PFSK-1 (cell line): ENCODE results near the gene ZNF782.

Experiments used
- FOXP2 ChIP-seq: optimal IDR thresholded peaks from 2 replicates; pipeline ENCODE3; 2011; ENCODE audit warnings: borderline replicate concordance, control low read depth, inconsistent platforms; ENCODE audit not compliant: insufficient read depth; ENCODE audit errors: extremely low read length, extremely low read depth
- POLR2AphosphoS5 ChIP-seq: IDR thresholded peaks from 2 replicates; pipeline ENCODE4 v1.6.1; 2012; ENCODE audit warnings: low read depth, mild to moderate bottlenecking, control low read depth, low read length, moderate library complexity
- SIN3A ChIP-seq: IDR thresholded peaks from 2 replicates; pipeline ENCODE4 v1.6.1; 2012; ENCODE audit warnings: mild to moderate bottlenecking, low read length, moderate library complexity, borderline replicate concordance; ENCODE audit not compliant: insufficient read depth
- TAF1 ChIP-seq: IDR thresholded peaks from 2 replicates; pipeline ENCODE4 v1.6.1; 2012; ENCODE audit warnings: low read length, control low read depth, borderline replicate concordance; ENCODE audit not compliant: insufficient read depth
- TF ChIP-seq, protein P1 (sequence below), 2 experiments: IDR thresholded peaks; 2 replicates each; pipeline versions ENCODE4 v1.6.1 to v1.8.0; 2011 to 2012; ENCODE audit warnings: low read depth in 2 of 2, low read length in 2 of 2, control low read depth in 1 of 2, inconsistent platforms in 1 of 2, mild to moderate bottlenecking in 1 of 2, moderate library complexity in 1 of 2; ENCODE audit not compliant: insufficient read depth in 1 of 2

ZNF782 gene

DNA sequence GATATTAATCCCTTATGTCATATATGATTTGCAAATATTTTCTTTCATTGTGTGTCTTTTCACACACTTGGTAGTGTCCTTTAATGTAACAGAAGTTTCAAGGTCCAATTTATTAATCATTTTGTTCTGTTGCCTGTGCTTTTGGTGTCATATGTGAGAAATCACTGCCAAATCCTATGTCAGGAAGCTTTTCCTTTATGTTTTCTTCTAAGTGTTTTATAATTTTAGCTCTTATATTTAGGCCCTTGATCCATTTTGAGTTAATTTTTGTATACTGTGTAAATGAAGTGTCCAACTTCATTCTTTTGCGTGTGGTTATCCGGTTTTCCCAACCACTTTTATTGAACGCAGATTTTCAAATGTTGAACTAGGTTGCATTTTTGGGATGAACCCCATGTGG, 70.3 kb downstream of the ZNF782 start:
- TF ChIP-seq POLR2AphosphoS5 (no peak), SIN3A (no peak), TAF1 (no peak), FOXP2 (no peak)
- TF ChIP-seq, protein P1, sequence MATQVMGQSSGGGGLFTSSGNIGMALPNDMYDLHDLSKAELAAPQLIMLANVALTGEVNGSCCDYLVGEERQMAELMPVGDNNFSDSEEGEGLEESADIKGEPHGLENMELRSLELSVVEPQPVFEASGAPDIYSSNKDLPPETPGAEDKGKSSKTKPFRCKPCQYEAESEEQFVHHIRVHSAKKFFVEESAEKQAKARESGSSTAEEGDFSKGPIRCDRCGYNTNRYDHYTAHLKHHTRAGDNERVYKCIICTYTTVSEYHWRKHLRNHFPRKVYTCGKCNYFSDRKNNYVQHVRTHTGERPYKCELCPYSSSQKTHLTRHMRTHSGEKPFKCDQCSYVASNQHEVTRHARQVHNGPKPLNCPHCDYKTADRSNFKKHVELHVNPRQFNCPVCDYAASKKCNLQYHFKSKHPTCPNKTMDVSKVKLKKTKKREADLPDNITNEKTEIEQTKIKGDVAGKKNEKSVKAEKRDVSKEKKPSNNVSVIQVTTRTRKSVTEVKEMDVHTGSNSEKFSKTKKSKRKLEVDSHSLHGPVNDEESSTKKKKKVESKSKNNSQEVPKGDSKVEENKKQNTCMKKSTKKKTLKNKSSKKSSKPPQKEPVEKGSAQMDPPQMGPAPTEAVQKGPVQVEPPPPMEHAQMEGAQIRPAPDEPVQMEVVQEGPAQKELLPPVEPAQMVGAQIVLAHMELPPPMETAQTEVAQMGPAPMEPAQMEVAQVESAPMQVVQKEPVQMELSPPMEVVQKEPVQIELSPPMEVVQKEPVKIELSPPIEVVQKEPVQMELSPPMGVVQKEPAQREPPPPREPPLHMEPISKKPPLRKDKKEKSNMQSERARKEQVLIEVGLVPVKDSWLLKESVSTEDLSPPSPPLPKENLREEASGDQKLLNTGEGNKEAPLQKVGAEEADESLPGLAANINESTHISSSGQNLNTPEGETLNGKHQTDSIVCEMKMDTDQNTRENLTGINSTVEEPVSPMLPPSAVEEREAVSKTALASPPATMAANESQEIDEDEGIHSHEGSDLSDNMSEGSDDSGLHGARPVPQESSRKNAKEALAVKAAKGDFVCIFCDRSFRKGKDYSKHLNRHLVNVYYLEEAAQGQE (IDR thresholded peaks at IDR 0.05; ENCODE audit: insufficient read depth in 1 of 2, low read depth in 2 of 2, low read length in 2 of 2): no peak

DNA sequence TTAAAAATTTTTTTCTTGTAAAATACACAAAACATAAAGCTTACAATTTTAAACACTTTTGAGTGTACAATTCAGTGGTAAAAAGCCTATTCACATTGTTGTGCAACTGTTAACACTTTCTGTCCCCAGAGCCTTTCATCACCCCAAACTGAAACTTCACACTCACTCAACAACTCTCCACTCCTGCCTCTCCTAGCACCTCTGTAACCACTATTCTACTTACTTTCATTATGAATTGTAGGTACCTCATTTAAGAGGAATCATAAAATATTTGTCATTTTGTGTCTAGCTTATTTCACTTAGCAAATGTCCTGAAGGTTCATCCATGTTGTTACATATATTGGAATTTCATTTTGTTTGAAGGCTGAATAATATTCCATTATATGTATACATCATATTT, 72.1 kb downstream of the ZNF782 start:
- TF ChIP-seq TAF1 (no peak), POLR2AphosphoS5 (no peak), FOXP2 (no peak), SIN3A (no peak)
- TF ChIP-seq, protein P1 (IDR thresholded peaks at IDR 0.05; ENCODE audit: insufficient read depth in 1 of 2, low read depth in 2 of 2, low read length in 2 of 2): no peak

DNA sequence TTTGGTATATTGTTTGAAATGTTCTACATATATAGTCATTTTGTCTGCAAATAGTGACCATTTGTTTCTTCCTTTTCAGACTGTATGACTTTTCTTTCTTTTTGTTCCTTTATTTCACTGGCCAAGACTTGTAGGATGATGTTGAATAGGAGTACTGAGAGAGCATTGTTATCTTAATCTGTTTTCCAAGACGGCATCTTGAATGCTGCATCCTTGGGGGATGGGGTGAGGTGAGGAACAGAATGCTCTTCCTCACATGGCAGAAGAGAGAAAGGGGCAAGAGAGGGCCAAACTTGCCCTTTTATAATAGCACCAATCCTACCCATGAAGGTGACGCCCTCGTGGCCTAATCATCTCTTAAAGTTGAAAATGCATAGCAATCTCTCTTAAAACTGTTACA, 72.8 kb downstream of the ZNF782 start:
- TF ChIP-seq TAF1 (no peak), FOXP2 (no peak), SIN3A (no peak), POLR2AphosphoS5 (no peak)
- TF ChIP-seq, protein P1 (IDR thresholded peaks at IDR 0.05; ENCODE audit: insufficient read depth in 1 of 2, low read depth in 2 of 2, low read length in 2 of 2): no peak

DNA sequence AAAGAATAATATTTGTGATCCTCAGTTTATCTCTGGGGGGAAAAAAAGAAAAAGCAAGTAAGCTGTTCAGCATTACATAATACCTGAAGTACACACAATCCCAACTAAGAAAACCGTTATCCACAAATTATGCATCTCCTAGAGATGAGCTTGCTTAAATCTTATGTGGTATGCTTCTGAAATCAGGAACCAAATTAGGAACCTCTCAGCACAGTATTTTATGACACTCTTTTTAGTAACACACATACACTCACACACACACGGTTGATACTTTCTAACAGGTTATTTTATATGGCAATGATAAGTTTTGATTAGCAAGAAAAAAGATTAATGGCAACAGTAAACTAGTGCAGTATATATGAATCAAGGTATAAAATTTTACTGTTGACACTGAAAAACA, 75.2 kb downstream of the ZNF782 start:
- TF ChIP-seq, protein P1 (IDR thresholded peaks at IDR 0.05; ENCODE audit: insufficient read depth in 1 of 2, low read depth in 2 of 2, low read length in 2 of 2): no peak
- TF ChIP-seq FOXP2 (no peak), SIN3A (no peak), TAF1 (no peak), POLR2AphosphoS5 (no peak)

DNA sequence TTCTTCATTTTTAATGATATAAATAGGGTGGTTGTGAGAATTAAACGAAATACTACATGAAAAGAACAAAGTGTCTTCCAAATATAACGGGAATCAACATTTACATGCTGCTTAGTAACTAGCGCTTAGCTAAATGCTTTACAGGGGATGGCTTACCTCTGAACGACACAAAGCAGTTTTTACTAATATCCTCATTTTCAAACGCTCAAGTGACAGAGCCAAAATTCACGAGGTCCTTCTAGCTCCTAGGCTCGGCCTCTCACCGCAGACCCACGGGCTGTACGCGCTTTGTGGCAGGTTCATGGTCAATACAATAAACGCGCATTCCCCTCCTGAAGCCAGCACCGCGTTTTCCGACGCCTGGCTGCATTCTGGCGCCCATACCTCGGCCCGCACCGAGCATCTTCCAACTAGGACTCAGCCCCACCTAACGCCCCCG, 76.9 kb downstream of the ZNF782 start:
- TF ChIP-seq FOXP2 (no peak), TAF1 (no peak), SIN3A (no peak), POLR2AphosphoS5 (no peak)
- TF ChIP-seq, protein P1 (IDR thresholded peaks at IDR 0.05; ENCODE audit: insufficient read depth in 1 of 2, low read depth in 2 of 2, low read length in 2 of 2): no peak
